GM23248 (cell line): Measurements from ENCODE around the gene SELENOI. TPM values are rescaled to one million over a fixed set of nuclear protein-coding genes. Genes with fewer than 3 reads are reported as not detected.

Source experiments
- DNase-seq: peaks from one replicate; pipeline ENCODE4 v3.0.0-alpha.2; 2015
- H2AFZ ChIP-seq: fragments of 200-600 bp; sonication (generic); 2 replicates; pipeline ENCODE4 v1.6.1; 2016; ENCODE audit warnings: antibody characterized with exemption
- H3F3A ChIP-seq: fragments of 200-600 bp; sonication (generic); 2 replicates; pipeline ENCODE4 v1.6.1; 2016; ENCODE audit warnings: mild to moderate bottlenecking, antibody characterized with exemption, mixed run types; ENCODE audit not compliant: insufficient read depth
- H3K27ac ChIP-seq: fragments of 200-600 bp; sonication (generic); 2 replicates; pipeline ENCODE4 v1.5.1; 2016; ENCODE audit warnings: mild to moderate bottlenecking
- H3K27me3 ChIP-seq: fragments of 200-600 bp; sonication (generic); replicated peaks from 2 replicates; pipeline ENCODE4 v1.6.1; 2016; ENCODE audit warnings: mild to moderate bottlenecking; ENCODE audit not compliant: insufficient read depth
- H3K36me3 ChIP-seq: fragments of 200-600 bp; sonication (generic); 2 replicates; pipeline ENCODE4 v1.6.1; 2016; ENCODE audit warnings: low read depth, mild to moderate bottlenecking
- H3K4me1 ChIP-seq: fragments of 200-600 bp; sonication (generic); 2 replicates; pipeline ENCODE4 v1.6.1; 2016; ENCODE audit warnings: mild to moderate bottlenecking; ENCODE audit not compliant: insufficient read depth
- H3K4me2 ChIP-seq: fragments of 200-600 bp; sonication (generic); one replicate; pipeline ENCODE4 v1.6.1; 2016; ENCODE audit warnings: mild to moderate bottlenecking; ENCODE audit not compliant: unreplicated experiment
- H3K4me3 ChIP-seq: fragments of 200-600 bp; sonication (generic); 2 replicates; pipeline ENCODE4 v1.5.1; 2016; ENCODE audit warnings: mild to moderate bottlenecking
- H3K79me2 ChIP-seq: fragments of 200-600 bp; sonication (generic); 2 replicates; pipeline ENCODE4 v1.6.1; 2016; ENCODE audit warnings: mild to moderate bottlenecking; ENCODE audit not compliant: insufficient read depth
- H3K9ac ChIP-seq: fragments of 200-600 bp; sonication (generic); 2 replicates; pipeline ENCODE4 v1.6.1; 2016; ENCODE audit warnings: mild to moderate bottlenecking
- H3K9me2 ChIP-seq: fragments of 200-600 bp; sonication (generic); 2 replicates; pipeline ENCODE4 v1.6.1; 2016; ENCODE audit warnings: mixed run types, mild to moderate bottlenecking, moderate library complexity; ENCODE audit not compliant: insufficient read depth
- H3K9me3 ChIP-seq: fragments of 200-600 bp; sonication (generic); one replicate; pipeline ENCODE4 v1.6.1; 2017; ENCODE audit warnings: low read depth
- H4K20me1 ChIP-seq: fragments of 200-600 bp; sonication (generic); 2 replicates; pipeline ENCODE4 v1.6.0; 2016; ENCODE audit not compliant: insufficient read depth
- EZH2 ChIP-seq: fragments of 200-600 bp; sonication (generic); IDR thresholded peaks from 2 replicates; pipeline ENCODE4 v1.6.1; 2018; ENCODE audit warnings: antibody characterized with exemption, mild to moderate bottlenecking; ENCODE audit not compliant: insufficient read depth, poor library complexity, severe bottlenecking
- EZH2phosphoT487 ChIP-seq: fragments of 200-600 bp; sonication (generic); IDR thresholded peaks from 2 replicates; pipeline ENCODE4 v1.6.1; 2018; ENCODE audit warnings: antibody characterized with exemption, moderate library complexity, mild to moderate bottlenecking, low read depth; ENCODE audit not compliant: insufficient read depth
- WGBS, 2 experiments: methylation state at CpG; one replicate each; pipeline ENCODE4 v1.1.6; 2015 to 2017; ENCODE audit warnings: low lambda C conversion rate in 2 of 2, low coverage in 1 of 2; ENCODE audit errors: missing lambda C conversion rate in 2 of 2; 5-methylcytosine and 5-hydroxymethylcytosine counted together
- in situ Hi-C: fragments of 300-500 bp; cut with MboI; formaldehyde crosslinking; loops from 2 replicates; pipeline ENCODE4 v1.15.0; 2020
- polyA plus RNA-seq: library from polyadenylated mRNA; unstranded; fragments of >200 nt; fragmentation: Nextera tagmentation; extraction: Ambion mirVana; gene quantifications from 2 replicates; pipeline ENCODE4 v1.2.1, GENCODE V29; 2016
- total RNA-seq: library from RNA; depleted of rRNA; stranded (reverse); fragments of >200 nt; shearing (Covaris generic); gene quantifications from 2 replicates; pipeline ENCODE4 v1.2.3, GENCODE V29; 2014

Gene SELENOI
- total and polyA plus RNA-seq, 2 experiments from 2014 or later: 3.6 to 19.8 TPM

GRCh38 chr2:26346454-26347053 is 611 bp downstream of the SELENOI start, which contains the start of gene ADGRF3:
Gene ADGRF3, minus strand, starts transcription at chr2:26346789. Its CDS starts 555 bp downstream, at chr2:26346234.
- no peaks in the 10 kb centered on the region for H3K9me2 ChIP-seq
- peak within 1 kb of the TSS; percentile 92 for H2AFZ ChIP-seq
- H3K4me2 ChIP-seq: peak within 1 kb of the TSS; percentile 97
- H3K79me2 ChIP-seq: peaks cover 70% of the 10 kb centered on the region
- peak within 1 kb of the TSS; percentile 88 for H3K27ac ChIP-seq
- peak within 1 kb of the TSS; percentile 92 for H3K4me3 ChIP-seq
- no peaks in the 10 kb centered on the region for H3K36me3 ChIP-seq
- in situ Hi-C loops: no loop called here
- H3K4me1 ChIP-seq: peaks cover 18% of the 10 kb centered on the region
- H4K20me1 ChIP-seq: peaks cover 7% of the 10 kb centered on the region; the same call in 1 of the 2 replicates
- H3F3A ChIP-seq: peaks cover 16% of the 10 kb centered on the region; the same call in 1 of the 2 replicates
- peak within 1 kb of the TSS; percentile 94 for H3K9ac ChIP-seq
- no peaks in the 10 kb centered on the region for H3K27me3 ChIP-seq
- WGBS, 2 experiments: 1% methylated on average over 28 of the region's 28 CpGs
- no peaks in the 10 kb centered on the region for H3K9me3 ChIP-seq
- DNase-seq: peak; percentile 68
- TF ChIP-seq EZH2phosphoT487 (no peak), EZH2 (no peak)

DNA sequence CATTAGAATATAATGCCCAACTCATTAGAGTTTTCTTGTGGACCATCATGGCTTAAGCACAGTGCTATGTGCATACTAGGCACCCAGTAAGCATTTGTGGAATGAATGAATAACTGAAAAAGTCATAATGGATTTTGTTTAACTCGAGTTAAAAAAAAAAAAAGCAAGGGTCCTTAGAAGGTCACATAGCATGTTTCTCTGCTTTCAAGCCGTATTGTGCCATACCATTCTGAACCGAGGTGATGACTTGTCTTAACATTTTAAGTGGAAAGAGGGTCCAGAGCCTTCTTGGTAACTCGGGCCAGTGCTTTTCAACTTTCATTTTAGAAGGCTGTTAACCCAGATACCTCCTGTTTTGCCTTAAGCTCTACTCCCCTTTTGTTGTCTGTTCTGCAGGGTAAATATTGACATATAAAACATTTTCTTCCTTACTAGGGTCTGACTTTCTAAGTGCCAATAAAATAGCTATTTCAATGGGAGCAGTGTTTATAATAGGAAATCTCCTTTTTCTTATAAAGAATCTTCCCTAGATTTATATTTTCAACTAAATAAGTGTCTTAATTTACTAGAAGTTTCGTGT is 1.4 kb downstream of the SELENOI start:
- peak overlapping the region; percentile 91 for H3K4me2 ChIP-seq
- H3F3A ChIP-seq: peaks cover 16% of the 10 kb centered on the region; the same call in 1 of the 2 replicates
- no peaks in the 10 kb centered on the region for H3K36me3 ChIP-seq
- TF ChIP-seq EZH2phosphoT487: no peak
- TF ChIP-seq EZH2: no peak
- peaks cover 7% of the 10 kb centered on the region; the same call in 1 of the 2 replicates for H4K20me1 ChIP-seq
- H2AFZ ChIP-seq: peak overlapping the region; percentile 78
- WGBS, 2 experiments: 20% methylated on average over 5 of the region's 5 CpGs
- DNase-seq: peak; percentile 57
- no peaks in the 10 kb centered on the region for H3K9me3 ChIP-seq
- no peaks in the 10 kb centered on the region for H3K27me3 ChIP-seq
- H3K79me2 ChIP-seq: peaks cover 78% of the 10 kb centered on the region
- peak overlapping the region; percentile 78 for H3K27ac ChIP-seq
- in situ Hi-C loops: no loop called here
- H3K9ac ChIP-seq: peak overlapping the region; percentile 86
- no peaks in the 10 kb centered on the region for H3K9me2 ChIP-seq
- H3K4me3 ChIP-seq: peak overlapping the region; percentile 92
- H3K4me1 ChIP-seq: peaks cover 18% of the 10 kb centered on the region

DNA sequence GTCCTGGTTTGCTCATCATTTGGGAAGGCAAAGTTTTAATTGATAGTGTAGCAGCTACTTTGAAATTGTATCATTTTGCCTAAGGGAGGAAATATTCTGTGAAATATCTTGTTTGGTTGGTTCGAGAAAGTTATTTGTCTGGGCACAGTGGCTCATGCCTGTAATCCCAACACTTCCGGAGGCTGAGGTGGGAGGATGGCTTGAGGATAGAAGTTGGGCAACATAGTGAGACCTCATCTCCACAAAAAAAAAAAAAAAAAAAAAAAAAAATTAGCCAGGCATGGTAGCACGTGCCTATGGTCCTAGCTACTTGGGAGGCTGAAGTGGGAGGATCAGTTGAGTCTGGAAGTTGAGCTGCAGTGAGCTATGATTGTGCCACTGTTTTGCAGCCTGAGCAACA is 3.7 kb downstream of the SELENOI start:
- in situ Hi-C loops: no loop called here
- DNase-seq: no peak
- Histone ChIP-seq H3K9ac (no peak overlapping the region), H3K4me1 (peaks cover 18% of the 10 kb centered on the region), H3K27ac (no peak overlapping the region), H3K4me2 (no peak overlapping the region), H3K9me2 (no peaks in the 10 kb centered on the region), H3F3A (peaks cover 18% of the 10 kb centered on the region), H3K4me3 (no peak overlapping the region), H3K36me3 (no peaks in the 10 kb centered on the region), H3K27me3 (no peaks in the 10 kb centered on the region), H4K20me1 (peaks cover 7% of the 10 kb centered on the region; the same call in 1 of the 2 replicates), H3K9me3 (no peaks in the 10 kb centered on the region), H3K79me2 (peaks cover 94% of the 10 kb centered on the region), H2AFZ (no peak overlapping the region)
- TF ChIP-seq EZH2 (no peak), EZH2phosphoT487 (no peak)
- 92 to 95% methylated on average over 1 to 3 of the region's 3 CpGs for WGBS, 2 experiments

GRCh38 chr2:26351375-26352090 is 5.6 kb downstream of the SELENOI start:
- Histone ChIP-seq H4K20me1 (peaks cover 7% of the 10 kb centered on the region; the same call in 1 of the 2 replicates), H3K9ac (no peak overlapping the region), H3K9me2 (no peaks in the 10 kb centered on the region), H3K27me3 (no peaks in the 10 kb centered on the region), H3K79me2 (peaks cover 100% of the 10 kb centered on the region), H3F3A (peaks cover 21% of the 10 kb centered on the region), H3K4me1 (peaks cover 30% of the 10 kb centered on the region), H3K4me2 (no peak overlapping the region), H3K4me3 (no peak overlapping the region), H3K9me3 (no peaks in the 10 kb centered on the region), H3K36me3 (no peaks in the 10 kb centered on the region), H3K27ac (no peak overlapping the region), H2AFZ (no peak overlapping the region)
- TF ChIP-seq EZH2 (no peak), EZH2phosphoT487 (no peak)
- 96 to 98% methylated on average over 10 of the region's 10 CpGs for WGBS, 2 experiments
- in situ Hi-C loops: no loop called here
- no peak for DNase-seq
